SK-N-SH (cell line): Measurements from ENCODE around the gene RNF217. TPM values are rescaled to one million over a fixed set of nuclear protein-coding genes. Genes with fewer than 3 reads are reported as not detected.

Source experiments
- CTCF ChIA-PET: fragments of 300-600, 350-600 bp; formaldehyde crosslinking; extraction: SDS; loops from one replicate; lab custom pipeline; 2021; lab: Yijun Ruan, JAX
- POLR2A ChIA-PET: fragments of 350-600 bp; sonication (Branson Sonifier 250); formaldehyde crosslinking; extraction: SDS; loops from one replicate; lab custom pipeline; 2020; ENCODE audit warnings: antibody characterized with exemption, inconsistent platforms; lab: Yijun Ruan, JAX
- DNase-seq: peaks from one replicate; pipeline ENCODE4 v3.0.0; 2012
- H2AFZ ChIP-seq: fragments of 200-600 bp; sonication (generic); 2 replicates; pipeline ENCODE4 v1.8.1; 2016; ENCODE audit warnings: antibody characterized with exemption, mild to moderate bottlenecking, low read depth
- H3F3A ChIP-seq: fragments of 200-600 bp; sonication (generic); replicated peaks from 2 replicates; pipeline ENCODE3; 2016; ENCODE audit warnings: antibody characterized with exemption, mild to moderate bottlenecking; ENCODE audit not compliant: insufficient read depth
- H3K27ac ChIP-seq, 2 experiments: fragments of 200-500 bp in 1 of 2; fragments of 200-600 bp in 1 of 2; sonication (Bioruptor generic) in 1 of 2; sonication (generic), shearing (Covaris generic) in 1 of 2; 2 replicates each; pipeline versions ENCODE4 v1.5.1 to v1.6.1; 2014 to 2016; ENCODE audit warnings: low read depth in 2 of 2, inconsistent platforms in 1 of 2, low read length in 1 of 2, mild to moderate bottlenecking in 1 of 2, mixed read lengths in 1 of 2
- H3K27me3 ChIP-seq: fragments of 200-600 bp; sonication (generic), shearing (Covaris generic); 2 replicates; pipeline ENCODE4 v1.6.1; 2016; ENCODE audit warnings: mixed run types; ENCODE audit not compliant: insufficient read depth
- H3K36me3 ChIP-seq, 2 experiments: fragments of 200-500 bp in 1 of 2; fragments of 200-600 bp in 1 of 2; sonication (Bioruptor generic) in 1 of 2; sonication (generic) in 1 of 2; replicated peaks in 1 of 2; 2 replicates each; pipeline versions ENCODE3 to v1.5.1; 2014 to 2016; ENCODE audit warnings: low read length in 1 of 2, mild to moderate bottlenecking in 1 of 2; ENCODE audit not compliant: insufficient read depth in 2 of 2, control insufficient read depth in 1 of 2
- H3K4me1 ChIP-seq, 2 experiments: fragments of 200-500 bp in 1 of 2; fragments of 200-600 bp in 1 of 2; sonication (Bioruptor generic) in 1 of 2; sonication (generic), shearing (Covaris generic) in 1 of 2; 2 replicates each; pipeline versions ENCODE4 v1.5.1 to v1.6.1; 2014 to 2016; ENCODE audit warnings: low read depth in 1 of 2, low read length in 1 of 2, mixed run types in 1 of 2; ENCODE audit not compliant: insufficient read depth in 2 of 2, control insufficient read depth in 1 of 2
- H3K4me2 ChIP-seq: fragments of 200-600 bp; sonication (generic), shearing (Covaris generic); 2 replicates; pipeline ENCODE4 v1.6.1; 2017; ENCODE audit warnings: mixed run types
- H3K4me3 ChIP-seq, 2 experiments: fragments of 200-500 bp in 1 of 2; fragments of 200-600 bp in 1 of 2; sonication (Bioruptor generic) in 1 of 2; sonication (generic), shearing (Covaris generic) in 1 of 2; 2 replicates each; pipeline versions ENCODE4 v1.5.1 to v1.8.1; 2014 to 2016; ENCODE audit warnings: low read depth in 2 of 2, inconsistent platforms in 1 of 2, low read length in 1 of 2, mild to moderate bottlenecking in 1 of 2, mixed read lengths in 1 of 2, moderate library complexity in 1 of 2
- H3K79me2 ChIP-seq: fragments of 200-600 bp; sonication (generic); 2 replicates; pipeline ENCODE4 v1.8.1; 2017; ENCODE audit warnings: mild to moderate bottlenecking; ENCODE audit not compliant: insufficient read depth
- H3K9ac ChIP-seq: fragments of 200-600 bp; sonication (generic); 2 replicates; pipeline ENCODE4 v1.6.1; 2017; ENCODE audit warnings: mixed run types
- H3K9me2 ChIP-seq: fragments of 200-600 bp; sonication (generic); 2 replicates; pipeline ENCODE4 v1.6.1; 2017; ENCODE audit warnings: mixed run types
- H3K9me3 ChIP-seq: fragments of 200-600 bp; sonication (generic); 2 replicates; pipeline ENCODE4 v1.6.1; 2017; ENCODE audit warnings: mixed run types, mild to moderate bottlenecking, moderate library complexity
- H4K20me1 ChIP-seq: fragments of 200-600 bp; sonication (generic); 2 replicates; pipeline ENCODE4 v1.6.1; 2017; ENCODE audit warnings: mild to moderate bottlenecking, mixed run types; ENCODE audit not compliant: insufficient read depth
- CHD2 ChIP-seq: fragments of 150-350 bp; IDR thresholded peaks from 2 replicates; pipeline ENCODE4 v1.6.1; 2018; ENCODE audit warnings: low read length; ENCODE audit not compliant: partially characterized antibody
- ELF1 ChIP-seq: IDR thresholded peaks from 2 replicates; pipeline ENCODE4 v1.4.0; 2012
- EP300 ChIP-seq, 2 experiments: IDR thresholded peaks; 2 replicates each; pipeline versions ENCODE4 v1.4.0 to v1.6.1; 2012; ENCODE audit warnings: borderline replicate concordance in 1 of 2, low read depth in 1 of 2, low read length in 1 of 2
- EZH2phosphoT487 ChIP-seq: fragments of 200-600 bp; sonication (generic); IDR thresholded peaks from 2 replicates; pipeline ENCODE4 v1.6.1; 2017; ENCODE audit warnings: low read depth, mixed run types, mild to moderate bottlenecking, antibody characterized with exemption, moderate library complexity, borderline replicate concordance
- FOXJ3 ChIP-seq: sonication (generic); formaldehyde crosslinking; IDR thresholded peaks from 2 replicates; pipeline ENCODE4 v1.5.1; 2020; ENCODE audit warnings: mild to moderate bottlenecking, missing genetic modification reagents
- FOXM1 ChIP-seq: IDR thresholded peaks from 2 replicates; pipeline ENCODE4 v1.4.0; 2012; ENCODE audit warnings: low read depth, mild to moderate bottlenecking
- GATA2 ChIP-seq: sonication (generic); formaldehyde crosslinking; IDR thresholded peaks from 2 replicates; pipeline ENCODE4 v1.5.0; 2020; ENCODE audit warnings: mild to moderate bottlenecking, missing genetic modification reagents
- MAX ChIP-seq: IDR thresholded peaks from 2 replicates; pipeline ENCODE4 v1.4.0; 2012; ENCODE audit warnings: low read depth
- MXI1 ChIP-seq: IDR thresholded peaks from 2 replicates; pipeline ENCODE4 v1.6.1; 2012; ENCODE audit warnings: mild to moderate bottlenecking, low read depth, low read length, improper control_type of control experiment
- NRF1 ChIP-seq: IDR thresholded peaks from 2 replicates; pipeline ENCODE4 v1.6.1; 2012; ENCODE audit warnings: low read depth, mild to moderate bottlenecking, low read length
- POLR2AphosphoS5 ChIP-seq: IDR thresholded peaks from 2 replicates; pipeline ENCODE4 v1.6.1; 2012; ENCODE audit warnings: low read depth, low read length
- RXRA ChIP-seq: IDR thresholded peaks from 2 replicates; pipeline ENCODE4 v1.4.0; 2012; ENCODE audit warnings: low read depth, mild to moderate bottlenecking, borderline replicate concordance
- SIN3A ChIP-seq: IDR thresholded peaks from 2 replicates; pipeline ENCODE4 v1.6.1; 2012; ENCODE audit warnings: low read depth, mild to moderate bottlenecking, low read length, moderate library complexity, borderline replicate concordance
- SMC3 ChIP-seq: IDR thresholded peaks from 2 replicates; pipeline ENCODE4 v1.6.1; 2012; ENCODE audit warnings: low read depth, low read length, improper control_type of control experiment
- TEAD4 ChIP-seq: IDR thresholded peaks from 2 replicates; pipeline ENCODE4 v1.4.0; 2012; ENCODE audit warnings: mild to moderate bottlenecking, borderline replicate concordance; ENCODE audit not compliant: insufficient read depth
- YY1 ChIP-seq: IDR thresholded peaks from 2 replicates; pipeline ENCODE4 v1.4.0; 2012; ENCODE audit warnings: low read depth, mild to moderate bottlenecking
- WGBS: methylation state at CpG from one replicate; pipeline ENCODE4 v1.1.6; 2017; ENCODE audit warnings: low lambda C conversion rate; 5-methylcytosine and 5-hydroxymethylcytosine counted together
- polyA plus RNA-seq, 3 experiments: library from polyadenylated mRNA; depleted of rRNA; stranded (reverse); fragments of >200 nt; gene quantifications; 2 replicates each; pipeline ENCODE4 v1.2.3, GENCODE V29; 2012
- TF ChIP-seq, protein P1 (sequence below): fragments of 150-350 bp; IDR thresholded peaks from 2 replicates; pipeline ENCODE4 v1.6.1; 2017; ENCODE audit warnings: antibody characterized with exemption, low read length, low read depth, borderline replicate concordance
- TF ChIP-seq, protein P2 (sequence below): IDR thresholded peaks from 2 replicates; pipeline ENCODE4; 2012
- TF ChIP-seq, protein P3 (sequence below): IDR thresholded peaks from 2 replicates; pipeline ENCODE4 v1.4.0; 2012; ENCODE audit warnings: low read depth, borderline replicate concordance
- TF ChIP-seq, protein P4 (sequence below): IDR thresholded peaks from 2 replicates; pipeline ENCODE4 v1.4.0; 2012; ENCODE audit warnings: low read depth, borderline replicate concordance

The RNF217 gene
- polyA plus RNA-seq, 1 of the 3 experiments (the other 2 are of a cell fraction) = 0.28 TPM

DNA sequence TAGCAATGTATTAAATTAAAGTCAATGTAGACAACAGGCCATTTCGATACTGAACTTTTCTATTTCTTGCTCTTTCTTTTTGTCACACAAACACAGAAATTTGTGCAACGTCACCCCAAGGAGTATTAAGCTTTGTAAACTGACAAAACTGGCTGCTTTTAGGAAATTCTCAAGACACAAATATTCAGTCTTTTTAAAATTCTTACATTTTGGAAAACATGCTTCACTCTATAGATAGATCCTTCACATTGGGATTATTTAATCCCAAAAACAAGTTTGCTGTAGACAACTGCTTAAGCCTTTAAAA lies 121.4 kb downstream of the RNF217 start:
- Histone ChIP-seq H2AFZ (no peak overlapping the region), H3K9me3 (no peaks in the 10 kb centered on the region), H3K4me2 (no peak overlapping the region), H4K20me1 (no peaks in the 10 kb centered on the region), H3K27ac (no peak overlapping the region), H3K27me3 (no peaks in the 10 kb centered on the region), H3K79me2 (no peaks in the 10 kb centered on the region), H3K4me1 (no peaks in the 10 kb centered on the region), H3K36me3 (no peaks in the 10 kb centered on the region), H3F3A (no peaks in the 10 kb centered on the region), H3K9me2 (no peaks in the 10 kb centered on the region; the same call in 1 of the 2 replicates), H3K4me3 (no peak overlapping the region), H3K9ac (no peak overlapping the region)
- ChIA-PET POLR2A (no interaction called here), CTCF (no interaction called here)
- TF ChIP-seq EP300 (IDR thresholded peaks at IDR 0.05; ENCODE audit: borderline replicate concordance in 1 of 2, low read depth in 1 of 2, low read length in 1 of 2) (no peak), FOXM1 (no peak), MAX (no peak), TEAD4 (no peak), SIN3A (no peak), MXI1 (no peak)
- TF ChIP-seq, protein P1, sequence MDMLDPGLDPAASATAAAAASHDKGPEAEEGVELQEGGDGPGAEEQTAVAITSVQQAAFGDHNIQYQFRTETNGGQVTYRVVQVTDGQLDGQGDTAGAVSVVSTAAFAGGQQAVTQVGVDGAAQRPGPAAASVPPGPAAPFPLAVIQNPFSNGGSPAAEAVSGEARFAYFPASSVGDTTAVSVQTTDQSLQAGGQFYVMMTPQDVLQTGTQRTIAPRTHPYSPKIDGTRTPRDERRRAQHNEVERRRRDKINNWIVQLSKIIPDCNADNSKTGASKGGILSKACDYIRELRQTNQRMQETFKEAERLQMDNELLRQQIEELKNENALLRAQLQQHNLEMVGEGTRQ = no peak
- 15% methylated on average over 2 of the region's 2 CpGs for WGBS
- DNase-seq = no peak

DNA sequence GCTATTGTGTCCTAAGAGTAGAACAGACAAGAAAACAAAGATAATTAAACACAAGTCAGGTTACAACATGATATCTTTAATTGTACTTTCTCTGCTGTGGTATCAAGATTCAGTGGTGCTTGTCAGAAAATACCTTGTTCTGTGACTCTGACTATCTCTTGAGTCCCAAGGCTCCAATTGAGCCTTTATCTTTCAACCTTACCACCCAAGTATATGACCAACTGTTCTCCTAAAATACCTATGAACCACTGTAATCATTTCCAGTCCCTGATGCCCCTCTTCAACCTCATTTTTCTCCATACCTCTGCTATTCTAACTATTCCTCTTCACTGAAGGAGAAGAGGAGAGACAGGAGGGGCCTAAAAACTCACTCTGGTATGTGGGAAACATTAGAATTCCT lies 124.5 kb downstream of the RNF217 start:
- Histone ChIP-seq H3F3A (no peaks in the 10 kb centered on the region), H3K9me2 (no peaks in the 10 kb centered on the region; the same call in 1 of the 2 replicates), H3K36me3 (no peaks in the 10 kb centered on the region), H3K9me3 (no peaks in the 10 kb centered on the region), H4K20me1 (no peaks in the 10 kb centered on the region), H3K4me3 (no peak overlapping the region), H3K4me1 (no peaks in the 10 kb centered on the region), H3K4me2 (no peak overlapping the region), H3K79me2 (no peaks in the 10 kb centered on the region), H3K27ac (no peak overlapping the region), H3K27me3 (no peaks in the 10 kb centered on the region), H2AFZ (no peak overlapping the region), H3K9ac (no peak overlapping the region)
- CTCF ChIA-PET = no interaction called here
- no peak for DNase-seq
- POLR2A ChIA-PET = no interaction called here
- TF ChIP-seq MAX = no peak
- TF ChIP-seq EP300 (IDR thresholded peaks at IDR 0.05; ENCODE audit: borderline replicate concordance in 1 of 2, low read depth in 1 of 2, low read length in 1 of 2) = no peak
- TF ChIP-seq GATA2 = no peak
- no peak for TF ChIP-seq POLR2AphosphoS5
- TF ChIP-seq FOXJ3 (CRISPR knock-in tag) = no peak
- TF ChIP-seq, protein P2, sequence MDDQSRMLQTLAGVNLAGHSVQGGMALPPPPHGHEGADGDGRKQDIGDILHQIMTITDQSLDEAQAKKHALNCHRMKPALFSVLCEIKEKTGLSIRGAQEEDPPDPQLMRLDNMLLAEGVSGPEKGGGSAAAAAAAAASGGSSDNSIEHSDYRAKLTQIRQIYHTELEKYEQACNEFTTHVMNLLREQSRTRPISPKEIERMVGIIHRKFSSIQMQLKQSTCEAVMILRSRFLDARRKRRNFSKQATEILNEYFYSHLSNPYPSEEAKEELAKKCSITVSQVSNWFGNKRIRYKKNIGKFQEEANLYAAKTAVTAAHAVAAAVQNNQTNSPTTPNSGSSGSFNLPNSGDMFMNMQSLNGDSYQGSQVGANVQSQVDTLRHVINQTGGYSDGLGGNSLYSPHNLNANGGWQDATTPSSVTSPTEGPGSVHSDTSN = no peak
- TF ChIP-seq ELF1 = no peak
- no peak for TF ChIP-seq YY1
- TF ChIP-seq SMC3 = no peak
- TF ChIP-seq, protein P1 = no peak
- TF ChIP-seq EZH2phosphoT487 = no peak
- no peak for TF ChIP-seq NRF1
- TF ChIP-seq, protein P3, sequence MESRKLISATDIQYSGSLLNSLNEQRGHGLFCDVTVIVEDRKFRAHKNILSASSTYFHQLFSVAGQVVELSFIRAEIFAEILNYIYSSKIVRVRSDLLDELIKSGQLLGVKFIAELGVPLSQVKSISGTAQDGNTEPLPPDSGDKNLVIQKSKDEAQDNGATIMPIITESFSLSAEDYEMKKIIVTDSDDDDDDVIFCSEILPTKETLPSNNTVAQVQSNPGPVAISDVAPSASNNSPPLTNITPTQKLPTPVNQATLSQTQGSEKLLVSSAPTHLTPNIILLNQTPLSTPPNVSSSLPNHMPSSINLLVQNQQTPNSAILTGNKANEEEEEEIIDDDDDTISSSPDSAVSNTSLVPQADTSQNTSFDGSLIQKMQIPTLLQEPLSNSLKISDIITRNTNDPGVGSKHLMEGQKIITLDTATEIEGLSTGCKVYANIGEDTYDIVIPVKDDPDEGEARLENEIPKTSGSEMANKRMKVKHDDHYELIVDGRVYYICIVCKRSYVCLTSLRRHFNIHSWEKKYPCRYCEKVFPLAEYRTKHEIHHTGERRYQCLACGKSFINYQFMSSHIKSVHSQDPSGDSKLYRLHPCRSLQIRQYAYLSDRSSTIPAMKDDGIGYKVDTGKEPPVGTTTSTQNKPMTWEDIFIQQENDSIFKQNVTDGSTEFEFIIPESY = no peak
- TF ChIP-seq RXRA = no peak
- TF ChIP-seq, protein P4, sequence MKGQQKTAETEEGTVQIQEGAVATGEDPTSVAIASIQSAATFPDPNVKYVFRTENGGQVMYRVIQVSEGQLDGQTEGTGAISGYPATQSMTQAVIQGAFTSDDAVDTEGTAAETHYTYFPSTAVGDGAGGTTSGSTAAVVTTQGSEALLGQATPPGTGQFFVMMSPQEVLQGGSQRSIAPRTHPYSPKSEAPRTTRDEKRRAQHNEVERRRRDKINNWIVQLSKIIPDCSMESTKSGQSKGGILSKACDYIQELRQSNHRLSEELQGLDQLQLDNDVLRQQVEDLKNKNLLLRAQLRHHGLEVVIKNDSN = no peak
- TF ChIP-seq CHD2 = no peak
